Endothelial cell of umbilical vein (primary cell): ENCODE measurements around the gene CCDC12. TPM values are rescaled to one million over a fixed set of nuclear protein-coding genes. Genes with fewer than 3 reads are reported as not detected.

Experiments used
- BruUV-seq: library from RNA; stranded (reverse); fragments of 400-500 nt; replicated peaks from 2 replicates; lab custom pipeline; 2021; lab: Mats Ljungman, UMichigan
- CTCF ChIA-PET: fragments of 300-600, 350-600 bp; sonication (Branson Sonifier 250); formaldehyde crosslinking; loops from one replicate; lab custom pipeline; 2021; ENCODE audit warnings: antibody characterized with exemption, inconsistent platforms; lab: Charles Lee
- POLR2A ChIA-PET: fragments of 300-600, 350-600 bp; sonication (Branson Sonifier 250); formaldehyde crosslinking; loops from one replicate; lab custom pipeline; 2021; ENCODE audit warnings: antibody characterized with exemption, inconsistent platforms; lab: Charles Lee
- DNase-seq: peaks from one replicate; pipeline ENCODE4 v3.0.0-alpha.2; 2011; ENCODE audit warnings: low read depth, low spot score
- FAIRE-seq: peaks from 2 replicates; lab custom pipeline; 2011; peaks lifted over from hg19 to GRCh38; lab: Jason Lieb, UNC
- H2AFZ ChIP-seq: 2 replicates; pipeline ENCODE4 v1.6.0; 2012; ENCODE audit warnings: low read depth, low read length, control low read depth, inconsistent platforms
- H3K27ac ChIP-seq: 2 replicates; pipeline ENCODE4 v1.5.1; 2011; ENCODE audit warnings: low read depth, mild to moderate bottlenecking, control low read depth, low read length, moderate library complexity; ENCODE audit not compliant: insufficient read depth
- H3K27me3 ChIP-seq, 2 experiments: 2 replicates each; pipeline versions ENCODE4 v1.6.0 to v1.6.1; 2011; ENCODE audit warnings: low read length in 2 of 2, mixed read lengths in 1 of 2; ENCODE audit not compliant: control insufficient read depth in 2 of 2, insufficient read depth in 2 of 2
- H3K36me3 ChIP-seq, 2 experiments: 2 replicates in 1 of 2; 3 replicates in 1 of 2; pipeline ENCODE4 v1.5.1; 2011; ENCODE audit warnings: low read length in 2 of 2, mild to moderate bottlenecking in 1 of 2, moderate library complexity in 1 of 2; ENCODE audit not compliant: control insufficient read depth in 2 of 2, insufficient read depth in 2 of 2; ENCODE audit errors: extremely low read depth in 1 of 2
- H3K4me1 ChIP-seq: 3 replicates; pipeline ENCODE4 v1.5.1; 2011; ENCODE audit warnings: mild to moderate bottlenecking, low read length; ENCODE audit not compliant: control insufficient read depth, insufficient read depth; ENCODE audit errors: extremely low read depth
- H3K4me2 ChIP-seq: 2 replicates; pipeline ENCODE4 v1.6.1; 2011; ENCODE audit warnings: low read length, control low read depth, mixed read lengths; ENCODE audit not compliant: insufficient read depth
- H3K4me3 ChIP-seq, 3 experiments: fragments of 200-600 bp in 1 of 3; sonication (generic), shearing (Covaris generic) in 1 of 3; replicated peaks in 1 of 3; 2 replicates each; pipeline ENCODE4 v1.5.1; 2011 to 2016; ENCODE audit warnings: control low read depth in 3 of 3, low read length in 3 of 3, mild to moderate bottlenecking in 2 of 3, inconsistent platforms in 1 of 3, low read depth in 1 of 3, moderate library complexity in 1 of 3; ENCODE audit not compliant: insufficient read depth in 1 of 3
- H3K79me2 ChIP-seq: 2 replicates; pipeline ENCODE4 v1.6.0; 2012; ENCODE audit warnings: low read length, inconsistent platforms; ENCODE audit not compliant: control insufficient read depth, insufficient read depth
- H3K9ac ChIP-seq: replicated peaks from 2 replicates; pipeline ENCODE3; 2011; ENCODE audit warnings: low read length, control low read depth; ENCODE audit not compliant: insufficient read depth; ENCODE audit errors: extremely low read depth
- H3K9me1 ChIP-seq: replicated peaks from 3 replicates; pipeline ENCODE4 v1.6.0; 2011; ENCODE audit warnings: mild to moderate bottlenecking, low read length; ENCODE audit not compliant: control insufficient read depth, insufficient read depth; ENCODE audit errors: extremely low read depth
- H3K9me3 ChIP-seq: replicated peaks from 2 replicates; pipeline ENCODE4 v1.5.1; 2012; ENCODE audit warnings: low read length, inconsistent platforms; ENCODE audit not compliant: control insufficient read depth, insufficient read depth
- H4K20me1 ChIP-seq: replicated peaks from 2 replicates; pipeline ENCODE3; 2011; ENCODE audit warnings: mild to moderate bottlenecking, low read length; ENCODE audit not compliant: control insufficient read depth, insufficient read depth; ENCODE audit errors: extremely low read depth
- EZH2 ChIP-seq: IDR thresholded peaks from 2 replicates; pipeline ENCODE4 v1.6.1; 2012; ENCODE audit warnings: borderline replicate concordance, low read depth, mild to moderate bottlenecking, moderate library complexity, low read length, inconsistent platforms; ENCODE audit not compliant: severe bottlenecking
- FOS ChIP-seq: IDR thresholded peaks from 2 replicates; pipeline ENCODE4 v1.6.1; 2011; ENCODE audit warnings: mild to moderate bottlenecking, low read length, moderate library complexity, borderline replicate concordance; ENCODE audit not compliant: insufficient read depth
- JUN ChIP-seq: IDR thresholded peaks from 2 replicates; pipeline ENCODE4 v1.6.1; 2011; ENCODE audit warnings: borderline replicate concordance, low read depth; ENCODE audit not compliant: insufficient read length, insufficient read depth
- POLR2AphosphoS5 ChIP-seq: IDR thresholded peaks from 2 replicates; pipeline ENCODE4 v1.6.1; 2012; ENCODE audit warnings: low read depth, mild to moderate bottlenecking, control low read depth, low read length, moderate library complexity; ENCODE audit not compliant: insufficient read depth
- dilution Hi-C: fragments of 300-500 bp; cut with MboI; formaldehyde crosslinking; loops from one replicate; pipeline ENCODE4 v1.15.0; 2019; ENCODE audit warnings: low sequenced_read_pairs; ENCODE audit not compliant: extremely low pct_ligation_motif_present
- intact Hi-C: fragments of 100-400 bp; cut with micrococcal nuclease; formaldehyde crosslinking; loops from one replicate; pipeline ENCODE4 v1.10.0; 2022
- polyA plus RNA-seq, 4 experiments: library from polyadenylated mRNA; depleted of rRNA in 3 of 4; stranded (reverse) in 3 of 4; unstranded in 1 of 4; fragments of >200 nt; gene quantifications; 2 replicates each; pipeline versions ENCODE4 v1.2.1 to v1.2.3, GENCODE V29; 2011 to 2012; ENCODE audit warnings: missing spikeins in 1 of 4
- total RNA-seq: library from RNA; stranded (reverse); gene quantifications from 2 replicates; pipeline ENCODE4 v1.2.3, GENCODE V29; 2021
- TF ChIP-seq, protein P1 (sequence below), 2 donors: IDR thresholded peaks; 1 replicate in 1 of 2; 2 replicates in 1 of 2; pipeline ENCODE4 v1.5.1; 2011; ENCODE audit warnings: low read length in 2 of 2, mild to moderate bottlenecking in 2 of 2, moderate library complexity in 2 of 2, control low read depth in 1 of 2, inconsistent platforms in 1 of 2, low read depth in 1 of 2; ENCODE audit not compliant: insufficient read depth in 1 of 2; ENCODE audit errors: extremely low read depth in 1 of 2
- TF ChIP-seq, protein P2 (sequence below): IDR thresholded peaks from 2 replicates; pipeline ENCODE4 v1.6.1; 2011; ENCODE audit not compliant: insufficient read depth, insufficient read length

CCDC12 gene
- total and polyA plus RNA-seq, 2 donors (not counting 3 experiments of a cell fraction or from before 2014, with no cell fraction given), result 35.1 to 50.5 TPM

DNA sequence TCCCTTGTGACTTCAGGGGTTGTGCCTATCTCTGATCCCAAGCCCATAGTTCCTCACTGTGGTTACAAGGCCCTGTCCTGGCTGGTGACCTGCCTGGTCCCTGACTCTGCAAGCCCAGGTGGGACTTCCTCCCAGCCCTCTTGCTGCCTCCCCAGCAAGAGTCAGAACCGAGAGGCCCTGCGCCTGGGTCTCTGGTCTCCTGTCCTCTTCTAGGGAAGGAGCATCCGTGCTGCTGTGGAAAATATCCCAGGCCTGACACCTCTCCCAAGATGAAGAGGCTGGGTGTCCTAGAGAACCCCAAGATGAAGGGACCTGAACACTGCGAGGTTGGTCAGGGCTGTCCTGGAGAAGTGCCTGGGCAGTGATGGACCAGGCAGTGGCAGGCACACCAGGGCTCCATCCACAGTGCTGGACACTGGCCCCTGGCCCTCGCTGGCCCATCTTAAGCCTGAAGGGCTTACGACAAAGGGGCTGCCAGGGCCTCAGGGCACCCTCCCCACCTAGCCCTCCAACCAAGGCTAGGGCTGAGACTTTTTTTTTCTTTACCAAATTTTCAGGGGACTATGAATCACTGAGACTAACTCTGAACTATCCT is 66.3 kb downstream of the CCDC12 start:
- no peaks in the 10 kb centered on the region for H4K20me1 ChIP-seq
- no peaks in the 10 kb centered on the region for H3K9me3 ChIP-seq
- H3K4me2 ChIP-seq, result no peak overlapping the region
- no peaks in the 10 kb centered on the region for H3K9me1 ChIP-seq
- TF ChIP-seq POLR2AphosphoS5, result no peak
- no peak for TF ChIP-seq JUN
- no peaks in the 10 kb centered on the region for H3K79me2 ChIP-seq
- FAIRE-seq (no peak), DNase-seq (no peak)
- peaks cover 10% of the 10 kb centered on the region for H3K4me1 ChIP-seq
- no peak overlapping the region for H3K4me3 ChIP-seq
- ChIA-PET POLR2A (interaction anchor here (0.6 kb wide), 1 partner anchor 67 kb away, joined by 4 read pairs; no protein-coding TSS in a partner anchor), CTCF (interaction anchor here (0.6 to 2.5 kb wide), 43 partner anchors 10 to 461 kb away, joined by 3 to 55 read pairs (median 6); partner anchors contain the start of genes ALS2CL, CCDC12, PRSS50 and TMIE)
- BruUV-seq, result no TSS peak
- H3K27me3 ChIP-seq, result no peaks in the 10 kb centered on the region
- no peak overlapping the region for H3K27ac ChIP-seq
- no peak overlapping the region for H2AFZ ChIP-seq
- H3K9ac ChIP-seq, result no peak overlapping the region
- no peaks in the 10 kb centered on the region for H3K36me3 ChIP-seq
- dilution Hi-C loops (no loop called here), intact Hi-C loops (no loop called here)

DNA sequence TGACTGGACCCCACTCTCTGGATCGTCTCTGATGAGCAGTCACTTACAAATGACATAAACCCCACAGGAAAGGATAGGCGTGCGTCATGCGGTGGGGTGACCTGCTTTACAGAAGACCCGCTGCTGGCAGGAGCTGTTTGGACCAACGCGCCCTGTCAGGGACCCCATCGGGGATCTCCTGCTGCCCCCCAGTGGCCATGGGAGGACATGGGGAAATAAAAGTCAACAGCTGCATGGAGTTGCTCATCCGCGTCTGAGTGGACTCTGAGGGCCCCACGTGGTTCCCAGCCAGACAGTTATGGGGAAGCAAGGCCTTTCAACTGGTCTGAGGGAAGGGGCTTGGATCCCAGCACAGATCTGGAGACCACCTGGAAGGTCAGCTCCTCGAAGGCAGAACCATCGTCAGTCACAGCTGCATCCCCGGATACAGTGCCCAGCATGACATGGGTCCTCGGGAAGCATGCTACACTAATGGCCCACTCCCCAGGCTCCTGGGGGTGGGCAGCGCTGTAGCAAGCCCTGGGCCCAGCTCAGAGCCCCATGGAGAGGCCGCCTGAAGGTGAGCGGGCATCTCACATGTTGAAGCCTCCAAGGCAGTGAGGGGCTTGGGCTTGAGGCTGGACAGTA is 66.9 kb downstream of the CCDC12 start:
- Histone ChIP-seq H3K9ac (no peak overlapping the region), H3K4me1 (peaks cover 10% of the 10 kb centered on the region), H3K27me3 (no peaks in the 10 kb centered on the region), H3K79me2 (no peaks in the 10 kb centered on the region), H3K9me1 (no peaks in the 10 kb centered on the region), H4K20me1 (no peaks in the 10 kb centered on the region), H3K4me3 (no peak overlapping the region), H3K4me2 (no peak overlapping the region), H3K9me3 (no peaks in the 10 kb centered on the region), H3K27ac (no peak overlapping the region), H2AFZ (peak overlapping the region; percentile 12), H3K36me3 (no peaks in the 10 kb centered on the region)
- FAIRE-seq (peak; percentile 96), DNase-seq (peak; percentile 81)
- dilution Hi-C loops, result no loop called here
- no TSS peak for BruUV-seq
- peak; percentile 41 for TF ChIP-seq POLR2AphosphoS5
- TF ChIP-seq, protein P1, sequence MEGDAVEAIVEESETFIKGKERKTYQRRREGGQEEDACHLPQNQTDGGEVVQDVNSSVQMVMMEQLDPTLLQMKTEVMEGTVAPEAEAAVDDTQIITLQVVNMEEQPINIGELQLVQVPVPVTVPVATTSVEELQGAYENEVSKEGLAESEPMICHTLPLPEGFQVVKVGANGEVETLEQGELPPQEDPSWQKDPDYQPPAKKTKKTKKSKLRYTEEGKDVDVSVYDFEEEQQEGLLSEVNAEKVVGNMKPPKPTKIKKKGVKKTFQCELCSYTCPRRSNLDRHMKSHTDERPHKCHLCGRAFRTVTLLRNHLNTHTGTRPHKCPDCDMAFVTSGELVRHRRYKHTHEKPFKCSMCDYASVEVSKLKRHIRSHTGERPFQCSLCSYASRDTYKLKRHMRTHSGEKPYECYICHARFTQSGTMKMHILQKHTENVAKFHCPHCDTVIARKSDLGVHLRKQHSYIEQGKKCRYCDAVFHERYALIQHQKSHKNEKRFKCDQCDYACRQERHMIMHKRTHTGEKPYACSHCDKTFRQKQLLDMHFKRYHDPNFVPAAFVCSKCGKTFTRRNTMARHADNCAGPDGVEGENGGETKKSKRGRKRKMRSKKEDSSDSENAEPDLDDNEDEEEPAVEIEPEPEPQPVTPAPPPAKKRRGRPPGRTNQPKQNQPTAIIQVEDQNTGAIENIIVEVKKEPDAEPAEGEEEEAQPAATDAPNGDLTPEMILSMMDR (IDR thresholded peaks at IDR 0.05; ENCODE audit: extremely low read depth in 1 of 2, insufficient read depth in 1 of 2, low read depth in 1 of 2, low read length in 2 of 2), result peak; percentile 87 to 88
- TF ChIP-seq, protein P2, sequence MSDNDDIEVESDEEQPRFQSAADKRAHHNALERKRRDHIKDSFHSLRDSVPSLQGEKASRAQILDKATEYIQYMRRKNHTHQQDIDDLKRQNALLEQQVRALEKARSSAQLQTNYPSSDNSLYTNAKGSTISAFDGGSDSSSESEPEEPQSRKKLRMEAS, result peak; percentile 76
- TF ChIP-seq FOS, result no peak
- TF ChIP-seq EZH2, result no peak
- POLR2A ChIA-PET, result interaction anchor here (0.6 kb wide), 1 partner anchor 67 kb away, joined by 4 read pairs; no protein-coding TSS in a partner anchor
- CTCF ChIA-PET, result interaction anchor here (0.6 to 2.5 kb wide), 44 partner anchors 9 to 462 kb away, joined by 3 to 55 read pairs (median 6); partner anchors contain the start of genes ALS2CL, CCDC12, PRSS50 and TMIE
- intact Hi-C loops, result loop anchor here (1.0 kb wide), 3 partner anchors 43 to 204 kb away; no protein-coding TSS in a partner anchor
